IMR-90 (cell line): ENCODE results near the gene CD72. TPM values are rescaled to one million over a fixed set of nuclear protein-coding genes. Genes with fewer than 3 reads are reported as not detected.

Source experiments
- ATAC-seq: fragments of 200-7000 bp; cut with Tn5 transposase; 2 replicates; pipeline ENCODE4 v1.9.1; 2020; ENCODE audit warnings: low read depth, mild to moderate bottlenecking, moderate library complexity
- BruUV-seq: library from RNA; stranded (reverse); fragments of 400-500 nt; replicated peaks from 2 replicates; lab custom pipeline; 2021; lab: Mats Ljungman, UMichigan
- CTCF ChIA-PET: fragments of 300-600 bp; formaldehyde crosslinking; extraction: SDS; loops from one replicate; lab custom pipeline; 2021; ENCODE audit warnings: antibody characterized with exemption; lab: Yijun Ruan, JAX
- POLR2A ChIA-PET: fragments of 300-600 bp; sonication (Branson Sonifier 250); formaldehyde crosslinking; loops from one replicate; lab custom pipeline; 2022; ENCODE audit warnings: antibody characterized with exemption; ENCODE audit not compliant: unreplicated experiment; lab: Charles Lee
- DNase-seq: peaks from one replicate; pipeline ENCODE4 v3.0.0; 2013
- H2AFZ ChIP-seq: replicated peaks from 2 replicates; pipeline ENCODE3; 2013; ENCODE audit warnings: low read length, mild to moderate bottlenecking; ENCODE audit not compliant: poor library complexity
- H2AK5ac ChIP-seq: 2 replicates; pipeline ENCODE4 v1.6.1; 2013; ENCODE audit warnings: low read depth, low read length, inconsistent platforms
- H2AK9ac ChIP-seq: replicated peaks from 2 replicates; pipeline ENCODE3; 2013; ENCODE audit warnings: mild to moderate bottlenecking, low read depth, low read length, moderate library complexity; ENCODE audit not compliant: poor library complexity
- H2BK120ac ChIP-seq: 2 replicates; pipeline ENCODE4 v1.6.1; 2013; ENCODE audit warnings: low read depth, low read length, inconsistent platforms
- H2BK15ac ChIP-seq: 3 replicates; pipeline ENCODE4 v1.6.1; 2013; ENCODE audit warnings: low read depth, low read length, inconsistent platforms
- H2BK20ac ChIP-seq: 2 replicates; pipeline ENCODE4 v1.6.1; 2013; ENCODE audit warnings: low read depth, mild to moderate bottlenecking, inconsistent platforms, low read length, moderate library complexity
- H2BK5ac ChIP-seq: 2 replicates; pipeline ENCODE4 v1.6.1; 2013; ENCODE audit warnings: mild to moderate bottlenecking, low read depth, low read length, inconsistent platforms; ENCODE audit not compliant: poor library complexity, severe bottlenecking
- H3K14ac ChIP-seq: replicated peaks from 2 replicates; pipeline ENCODE4 v1.6.1; 2013; ENCODE audit warnings: low read depth, low read length, inconsistent platforms
- H3K18ac ChIP-seq: 2 replicates; pipeline ENCODE4 v1.6.1; 2013; ENCODE audit warnings: low read depth, low read length, control low read depth
- H3K23ac ChIP-seq: 2 replicates; pipeline ENCODE4 v1.6.1; 2013; ENCODE audit warnings: low read depth, low read length, inconsistent platforms
- H3K27ac ChIP-seq: 2 replicates; pipeline ENCODE4 v1.5.1; 2013; ENCODE audit warnings: mild to moderate bottlenecking, control low read depth, low read length; ENCODE audit not compliant: insufficient read depth
- H3K27me3 ChIP-seq: 2 replicates; pipeline ENCODE4 v1.6.1; 2013; ENCODE audit warnings: low read length; ENCODE audit not compliant: control insufficient read depth, insufficient read depth
- H3K36me3 ChIP-seq: 2 replicates; pipeline ENCODE4 v1.6.1; 2013; ENCODE audit warnings: low read length, mixed read lengths; ENCODE audit not compliant: control insufficient read depth, insufficient read depth
- H3K4ac ChIP-seq: 2 replicates; pipeline ENCODE4 v1.6.1; 2013; ENCODE audit warnings: low read depth, low read length, inconsistent platforms
- H3K4me1 ChIP-seq: 2 replicates; pipeline ENCODE4 v1.6.1; 2013; ENCODE audit warnings: low read length, mixed read lengths; ENCODE audit not compliant: control insufficient read depth, insufficient read depth
- H3K4me2 ChIP-seq: 2 replicates; pipeline ENCODE4 v1.6.1; 2013; ENCODE audit warnings: low read depth, mild to moderate bottlenecking, control low read depth, low read length, moderate library complexity
- H3K4me3 ChIP-seq: 2 replicates; pipeline ENCODE4 v1.5.1; 2013; ENCODE audit warnings: low read depth, mild to moderate bottlenecking, control low read depth, low read length, moderate library complexity; ENCODE audit not compliant: insufficient read depth
- H3K56ac ChIP-seq: 2 replicates; pipeline ENCODE4 v1.6.1; 2013; ENCODE audit warnings: low read length, inconsistent platforms; ENCODE audit not compliant: insufficient read depth; ENCODE audit errors: extremely low read depth
- H3K79me1 ChIP-seq, 2 experiments: 2 replicates each; pipeline ENCODE4 v1.6.1; 2013; ENCODE audit warnings: low read length in 2 of 2, inconsistent platforms in 1 of 2, low read depth in 1 of 2
- H3K9ac ChIP-seq: 2 replicates; pipeline ENCODE4 v1.6.1; 2013; ENCODE audit warnings: low read depth, low read length, control low read depth
- H3K9me1 ChIP-seq: 2 replicates; pipeline ENCODE4 v1.6.1; 2013; ENCODE audit warnings: low read length, inconsistent platforms; ENCODE audit not compliant: insufficient read depth
- H3K9me3 ChIP-seq: 2 replicates; pipeline ENCODE4 v1.6.1; 2013; ENCODE audit warnings: low read length; ENCODE audit not compliant: control insufficient read depth, insufficient read depth
- H4K20me1 ChIP-seq: 2 replicates; pipeline ENCODE4 v1.6.1; 2013; ENCODE audit warnings: low read length, inconsistent platforms; ENCODE audit not compliant: insufficient read depth
- H4K5ac ChIP-seq: 2 replicates; pipeline ENCODE4 v1.6.1; 2013; ENCODE audit warnings: mild to moderate bottlenecking, low read depth, low read length, control low read depth
- H4K8ac ChIP-seq, 2 experiments: 2 replicates each; pipeline ENCODE4 v1.6.1; 2013; ENCODE audit warnings: low read depth in 2 of 2, low read length in 2 of 2, control low read depth in 1 of 2, inconsistent platforms in 1 of 2
- H4K91ac ChIP-seq: 2 replicates; pipeline ENCODE4 v1.6.1; 2013; ENCODE audit warnings: low read depth, low read length, inconsistent platforms; ENCODE audit not compliant: insufficient read depth
- BHLHE40 ChIP-seq: fragments of 150-350 bp; IDR thresholded peaks from 2 replicates; pipeline ENCODE4 v1.6.1; 2016; ENCODE audit warnings: mild to moderate bottlenecking, low read depth, low read length
- POLR2A ChIP-seq: IDR thresholded peaks from 2 replicates; pipeline ENCODE4 v1.6.1; 2012; ENCODE audit warnings: mild to moderate bottlenecking, low read depth, low read length
- WGBS, 2 experiments: methylation state at CpG; one replicate each; pipeline versions ENCODE4 v1.1.5 to v1.1.7; 2013; ENCODE audit warnings: missing lambda C conversion rate in 2 of 2; ENCODE audit not compliant: insufficient read length in 1 of 2; ENCODE audit errors: extremely low coverage in 2 of 2; 5-methylcytosine and 5-hydroxymethylcytosine counted together
- dilution Hi-C: fragments of 300-500 bp; cut with HindIII; formaldehyde crosslinking; loops from one replicate; pipeline ENCODE4 v1.14.3; 2018; ENCODE audit warnings: low sequenced_read_pairs; ENCODE audit not compliant: unreplicated experiment
- in situ Hi-C: fragments of 300-500 bp; cut with MboI; formaldehyde crosslinking; loops from 3 replicates; pipeline ENCODE4 v1.14.3; 2019; ENCODE audit warnings: low sequenced_read_pairs, inconsistent platforms, mixed read lengths
- intact Hi-C: fragments of 100-400 bp; cut with micrococcal nuclease; formaldehyde crosslinking; loops from 2 replicates; pipeline ENCODE4 v1.10.0; 2022
- polyA plus RNA-seq, 3 experiments: library from polyadenylated mRNA; depleted of rRNA; stranded (reverse); fragments of >200 nt; gene quantifications; 2 replicates each; pipeline ENCODE4 v1.2.3, GENCODE V29; 2012; ENCODE audit warnings: low replicate concordance in 1 of 3
- total RNA-seq: library from RNA; depleted of rRNA; stranded (reverse); fragments of >200 nt; gene quantifications from 2 replicates; pipeline ENCODE4 v1.2.3, GENCODE V29; 2012
- TF ChIP-seq, protein P1 (sequence below): conservative IDR thresholded peaks from 2 replicates; pipeline ENCODE4 v1.5.1; 2012; ENCODE audit warnings: mild to moderate bottlenecking, low read depth, low read length, improper control_type of control experiment

The CD72 gene
- total and polyA plus RNA-seq, 2 of the 4 experiments (the other 2 are of a cell fraction), result 0.36 to 0.58 TPM

DNA sequence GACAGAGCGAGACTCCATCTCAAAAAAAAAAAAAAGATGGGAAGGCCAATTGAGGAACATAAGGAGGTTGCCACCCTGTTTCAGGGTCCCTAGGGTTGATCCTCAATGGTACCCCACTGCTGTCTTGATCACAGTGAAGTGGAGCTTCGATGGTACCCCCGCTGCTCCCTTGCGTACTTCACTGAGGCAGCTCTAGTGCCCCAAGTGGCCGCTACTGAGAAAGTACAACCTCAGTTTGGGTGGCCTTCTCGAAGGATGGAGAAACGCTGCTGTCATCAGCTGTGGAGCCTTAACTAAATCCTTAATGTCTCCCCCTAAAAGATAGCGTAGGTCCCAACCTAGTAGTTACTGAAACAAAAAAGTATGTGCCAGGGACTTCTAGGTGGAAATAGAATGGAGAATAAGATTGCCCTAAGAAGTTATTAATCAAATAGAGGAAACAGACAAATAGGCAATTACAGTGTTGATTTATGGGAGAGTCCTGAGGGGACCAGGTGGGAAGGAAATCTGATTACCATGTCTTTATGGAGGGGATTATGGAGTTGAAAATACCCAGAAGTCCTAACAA, 6.9 kb downstream of the CD72 start:
- Histone ChIP-seq H3K9me3 (no peaks in the 10 kb centered on the region), H3K9ac (no peak overlapping the region), H4K8ac (no peak overlapping the region), H3K14ac (no peak overlapping the region), H3K9me1 (peaks cover 6% of the 10 kb centered on the region; the same call in 1 of the 2 replicates), H4K5ac (no peak overlapping the region), H2BK120ac (no peak overlapping the region), H3K4ac (no peak overlapping the region), H3K36me3 (peaks cover 27% of the 10 kb centered on the region), H3K23ac (no peak overlapping the region), H3K4me3 (no peak overlapping the region), H2AK5ac (no peak overlapping the region), H2BK5ac (no peak overlapping the region), H4K91ac (no peak overlapping the region), H3K27me3 (peaks cover 27% of the 10 kb centered on the region), H2AK9ac (peak overlapping the region; percentile 63), H3K18ac (no peak overlapping the region), H2BK20ac (no peak overlapping the region), H3K56ac (no peak overlapping the region), H3K4me2 (no peak overlapping the region), H3K27ac (no peak overlapping the region), H2BK15ac (no peak overlapping the region), H3K4me1 (no peaks in the 10 kb centered on the region), H3K79me1 (peaks cover under 1 to 16% of the 10 kb centered on the region in 2 experiments; a peak in 3 of 4 replicates), H2AFZ (peak overlapping the region; percentile 34), H4K20me1 (peaks cover 8% of the 10 kb centered on the region; the same call in 1 of the 2 replicates)
- in situ Hi-C loops, result no loop called here
- ATAC-seq (peak; percentile 90), DNase-seq (peak; percentile 35)
- CTCF ChIA-PET, result interaction anchor here (0.6 to 2.3 kb wide), 10 partner anchors 9 to 909 kb away, joined by 3 to 13 read pairs (median 4); no protein-coding TSS in a partner anchor
- WGBS, 2 experiments, result no CpG with 5 or more reads among the region's 8 CpGs
- intact Hi-C loops, result no loop called here
- dilution Hi-C loops, result no loop called here
- no TSS peak for BruUV-seq
- TF ChIP-seq, protein P1, sequence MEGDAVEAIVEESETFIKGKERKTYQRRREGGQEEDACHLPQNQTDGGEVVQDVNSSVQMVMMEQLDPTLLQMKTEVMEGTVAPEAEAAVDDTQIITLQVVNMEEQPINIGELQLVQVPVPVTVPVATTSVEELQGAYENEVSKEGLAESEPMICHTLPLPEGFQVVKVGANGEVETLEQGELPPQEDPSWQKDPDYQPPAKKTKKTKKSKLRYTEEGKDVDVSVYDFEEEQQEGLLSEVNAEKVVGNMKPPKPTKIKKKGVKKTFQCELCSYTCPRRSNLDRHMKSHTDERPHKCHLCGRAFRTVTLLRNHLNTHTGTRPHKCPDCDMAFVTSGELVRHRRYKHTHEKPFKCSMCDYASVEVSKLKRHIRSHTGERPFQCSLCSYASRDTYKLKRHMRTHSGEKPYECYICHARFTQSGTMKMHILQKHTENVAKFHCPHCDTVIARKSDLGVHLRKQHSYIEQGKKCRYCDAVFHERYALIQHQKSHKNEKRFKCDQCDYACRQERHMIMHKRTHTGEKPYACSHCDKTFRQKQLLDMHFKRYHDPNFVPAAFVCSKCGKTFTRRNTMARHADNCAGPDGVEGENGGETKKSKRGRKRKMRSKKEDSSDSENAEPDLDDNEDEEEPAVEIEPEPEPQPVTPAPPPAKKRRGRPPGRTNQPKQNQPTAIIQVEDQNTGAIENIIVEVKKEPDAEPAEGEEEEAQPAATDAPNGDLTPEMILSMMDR, result peak; percentile 56
- TF ChIP-seq BHLHE40, result no peak
- no peak for TF ChIP-seq POLR2A
- POLR2A ChIA-PET, result interaction anchor here (0.5 kb wide), 1 partner anchor 137 kb away, joined by 3 read pairs; no protein-coding TSS in a partner anchor
